Astrocyte (in vitro differentiated cells and primary cell): Measurements from ENCODE around the gene IPCEF1. TPM values are rescaled to one million over a fixed set of nuclear protein-coding genes. Genes with fewer than 3 reads are reported as not detected.

Experiments used
- DNase-seq: peaks from one replicate; pipeline ENCODE4 v3.0.0-alpha.2; 2010; ENCODE audit warnings: low read depth
- FAIRE-seq: peaks from 2 replicates; lab custom pipeline; 2011; peaks lifted over from hg19 to GRCh38; lab: Jason Lieb, UNC
- H2AFZ ChIP-seq: 2 replicates; pipeline ENCODE4 v1.6.0; 2012; ENCODE audit warnings: low read depth, low read length, inconsistent platforms
- H3K27ac ChIP-seq: 2 replicates; pipeline ENCODE4 v1.5.1; 2011; ENCODE audit warnings: low read depth, low read length, inconsistent platforms
- H3K27me3 ChIP-seq: 2 replicates; pipeline ENCODE4 v1.6.0; 2011; ENCODE audit warnings: low read length, inconsistent platforms; ENCODE audit not compliant: insufficient read depth
- H3K36me3 ChIP-seq: 2 replicates; pipeline ENCODE4 v1.5.1; 2011; ENCODE audit warnings: low read length, inconsistent platforms; ENCODE audit not compliant: insufficient read depth
- H3K4me1 ChIP-seq: 2 replicates; pipeline ENCODE4 v1.5.1; 2011; ENCODE audit warnings: low read length, inconsistent platforms; ENCODE audit not compliant: insufficient read depth
- H3K4me2 ChIP-seq: 2 replicates; pipeline ENCODE4 v1.6.0; 2012; ENCODE audit warnings: low read length, inconsistent platforms
- H3K4me3 ChIP-seq: 2 replicates; pipeline ENCODE4 v1.5.1; 2011; ENCODE audit warnings: low read depth, mild to moderate bottlenecking, low read length, inconsistent platforms; ENCODE audit not compliant: insufficient read depth
- H3K79me2 ChIP-seq: 2 replicates; pipeline ENCODE4 v1.6.0; 2012; ENCODE audit warnings: mild to moderate bottlenecking, low read length, inconsistent platforms; ENCODE audit not compliant: insufficient read depth
- H3K9ac ChIP-seq: 2 replicates; pipeline ENCODE4 v1.6.0; 2012; ENCODE audit warnings: mild to moderate bottlenecking, low read length, inconsistent platforms
- H3K9me3 ChIP-seq: 2 replicates; pipeline ENCODE4 v1.5.1; 2012; ENCODE audit warnings: low read depth, mild to moderate bottlenecking, low read length, inconsistent platforms; ENCODE audit not compliant: insufficient read depth
- H4K20me1 ChIP-seq: 2 replicates; pipeline ENCODE4 v1.6.0; 2012; ENCODE audit warnings: low read length, inconsistent platforms; ENCODE audit not compliant: insufficient read depth
- H3K27ac Mint-ChIP-seq: one replicate; pipeline ENCODE4 v1.8.0; 2021; ENCODE audit warnings: mild to moderate bottlenecking, mixed read lengths; ENCODE audit not compliant: unreplicated experiment
- H3K27me3 Mint-ChIP-seq: one replicate; pipeline ENCODE4 v1.8.0; 2021; ENCODE audit warnings: low read depth, mixed read lengths; ENCODE audit not compliant: unreplicated experiment
- H3K36me3 Mint-ChIP-seq: one replicate; pipeline ENCODE4 v1.8.0; 2021; ENCODE audit warnings: low read depth, mixed read lengths; ENCODE audit not compliant: unreplicated experiment
- H3K4me1 Mint-ChIP-seq: one replicate; pipeline ENCODE4 v1.8.0; 2021; ENCODE audit warnings: low read depth, mixed read lengths; ENCODE audit not compliant: unreplicated experiment
- H3K4me3 Mint-ChIP-seq: one replicate; pipeline ENCODE4 v1.8.0; 2021; ENCODE audit warnings: mild to moderate bottlenecking, moderate library complexity, mixed read lengths; ENCODE audit not compliant: unreplicated experiment
- H3K9me3 Mint-ChIP-seq: one replicate; pipeline ENCODE4 v1.8.0; 2021; ENCODE audit warnings: mild to moderate bottlenecking, mixed read lengths; ENCODE audit not compliant: unreplicated experiment
- EZH2 ChIP-seq: IDR thresholded peaks from 2 replicates; pipeline ENCODE4 v1.6.1; 2012; ENCODE audit warnings: mild to moderate bottlenecking, low read length, inconsistent platforms; ENCODE audit not compliant: insufficient read depth
- total RNA-seq: library from RNA; stranded (reverse); gene quantifications from 2 replicates; pipeline ENCODE4 v1.2.1, GENCODE V29; 2021
- TF ChIP-seq, protein P1 (sequence below): IDR thresholded peaks from 2 replicates; pipeline ENCODE4 v1.5.1; 2011; ENCODE audit warnings: low read depth, mild to moderate bottlenecking, inconsistent platforms, low read length, moderate library complexity; ENCODE audit not compliant: insufficient read depth

The IPCEF1 gene
- total RNA-seq, 1 donor from 2014 or later = 0.16 TPM

- Histone ChIP-seq H3K4me2 (no peak overlapping the region), H4K20me1 (no peaks in the 10 kb centered on the region), H3K79me2 (no peaks in the 10 kb centered on the region), H3K27ac (no peak overlapping the region), H2AFZ (no peak overlapping the region), H3K9ac (no peak overlapping the region), H3K4me1 (peaks cover 21% of the 10 kb centered on the region), H3K4me3 (no peak overlapping the region), H3K36me3 (no peaks in the 10 kb centered on the region), H3K9me3 (no peaks in the 10 kb centered on the region), H3K27me3 (no peaks in the 10 kb centered on the region)
- Mint-ChIP-seq H3K9me3 (no peaks in the 10 kb centered on the region), H3K27ac (no peak overlapping the region), H3K27me3 (no peaks in the 10 kb centered on the region), H3K4me3 (no peak overlapping the region), H3K4me1 (peaks cover 13% of the 10 kb centered on the region), H3K36me3 (no peaks in the 10 kb centered on the region)
- FAIRE-seq = no peak
- no peak for DNase-seq
- TF ChIP-seq EZH2 = no peak
- TF ChIP-seq, protein P1, sequence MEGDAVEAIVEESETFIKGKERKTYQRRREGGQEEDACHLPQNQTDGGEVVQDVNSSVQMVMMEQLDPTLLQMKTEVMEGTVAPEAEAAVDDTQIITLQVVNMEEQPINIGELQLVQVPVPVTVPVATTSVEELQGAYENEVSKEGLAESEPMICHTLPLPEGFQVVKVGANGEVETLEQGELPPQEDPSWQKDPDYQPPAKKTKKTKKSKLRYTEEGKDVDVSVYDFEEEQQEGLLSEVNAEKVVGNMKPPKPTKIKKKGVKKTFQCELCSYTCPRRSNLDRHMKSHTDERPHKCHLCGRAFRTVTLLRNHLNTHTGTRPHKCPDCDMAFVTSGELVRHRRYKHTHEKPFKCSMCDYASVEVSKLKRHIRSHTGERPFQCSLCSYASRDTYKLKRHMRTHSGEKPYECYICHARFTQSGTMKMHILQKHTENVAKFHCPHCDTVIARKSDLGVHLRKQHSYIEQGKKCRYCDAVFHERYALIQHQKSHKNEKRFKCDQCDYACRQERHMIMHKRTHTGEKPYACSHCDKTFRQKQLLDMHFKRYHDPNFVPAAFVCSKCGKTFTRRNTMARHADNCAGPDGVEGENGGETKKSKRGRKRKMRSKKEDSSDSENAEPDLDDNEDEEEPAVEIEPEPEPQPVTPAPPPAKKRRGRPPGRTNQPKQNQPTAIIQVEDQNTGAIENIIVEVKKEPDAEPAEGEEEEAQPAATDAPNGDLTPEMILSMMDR = no peak
These were observed 37.9 kb downstream of the IPCEF1 start for GRCh38 chr6:154318721-154319120.

- DNase-seq = no peak
- no peaks in the 10 kb centered on the region for H3K9me3 Mint-ChIP-seq
- H3K27me3 Mint-ChIP-seq = no peaks in the 10 kb centered on the region
- peaks cover 21% of the 10 kb centered on the region for H3K4me1 ChIP-seq
- H3K27ac Mint-ChIP-seq = no peak overlapping the region
- peaks cover 13% of the 10 kb centered on the region for H3K4me1 Mint-ChIP-seq
- FAIRE-seq = no peak
- no peak overlapping the region for H2AFZ ChIP-seq
- no peaks in the 10 kb centered on the region for H3K79me2 ChIP-seq
- H3K4me3 Mint-ChIP-seq = no peak overlapping the region
- H3K27ac ChIP-seq = no peak overlapping the region
- H3K36me3 Mint-ChIP-seq = no peaks in the 10 kb centered on the region
- H3K9me3 ChIP-seq = no peaks in the 10 kb centered on the region
- H3K4me2 ChIP-seq = no peak overlapping the region
- TF ChIP-seq, protein P1 = no peak
- TF ChIP-seq EZH2 = no peak
- no peak overlapping the region for H3K9ac ChIP-seq
- no peaks in the 10 kb centered on the region for H3K36me3 ChIP-seq
- H4K20me1 ChIP-seq = no peaks in the 10 kb centered on the region
- H3K4me3 ChIP-seq = no peak overlapping the region
- H3K27me3 ChIP-seq = no peaks in the 10 kb centered on the region
These were observed 40.5 kb downstream of the IPCEF1 start for GRCh38 chr6:154316131-154316530.

GRCh38 chr6:154314084-154314483, 42.5 kb downstream of the IPCEF1 start:
- no peak overlapping the region for H3K4me2 ChIP-seq
- H3K27me3 ChIP-seq = no peaks in the 10 kb centered on the region
- H3K79me2 ChIP-seq = no peaks in the 10 kb centered on the region
- no peak overlapping the region for H3K27ac ChIP-seq
- H3K36me3 Mint-ChIP-seq = no peaks in the 10 kb centered on the region
- no peak overlapping the region for H3K9ac ChIP-seq
- DNase-seq (no peak), FAIRE-seq (no peak)
- peaks cover 8% of the 10 kb centered on the region for H3K4me1 Mint-ChIP-seq
- H3K9me3 ChIP-seq = no peaks in the 10 kb centered on the region
- H3K4me3 ChIP-seq = no peak overlapping the region
- H2AFZ ChIP-seq = no peak overlapping the region
- TF ChIP-seq, protein P1 = no peak
- TF ChIP-seq EZH2 = no peak
- H3K9me3 Mint-ChIP-seq = no peaks in the 10 kb centered on the region
- H3K27ac Mint-ChIP-seq = no peak overlapping the region
- H4K20me1 ChIP-seq = no peaks in the 10 kb centered on the region
- H3K36me3 ChIP-seq = no peaks in the 10 kb centered on the region
- H3K4me3 Mint-ChIP-seq = no peak overlapping the region
- peaks cover 14% of the 10 kb centered on the region for H3K4me1 ChIP-seq
- no peaks in the 10 kb centered on the region for H3K27me3 Mint-ChIP-seq
